Osteoblast (primary cell): ENCODE results near the gene SHC1. TPM values are rescaled to one million over a fixed set of nuclear protein-coding genes. Genes with fewer than 3 reads are reported as not detected.

Experiments
- DNase-seq: peaks from one replicate; pipeline ENCODE4 v3.0.0; 2011; ENCODE audit warnings: low spot score, mixed read lengths; ENCODE audit not compliant: insufficient read length; ENCODE audit errors: missing footprints
- H2AFZ ChIP-seq: 2 replicates; pipeline ENCODE4 v1.6.0; 2011; ENCODE audit warnings: mild to moderate bottlenecking, low read length
- H3K27ac ChIP-seq: 2 replicates; pipeline ENCODE4 v1.5.1; 2011; ENCODE audit warnings: mild to moderate bottlenecking, low read depth, low read length, moderate library complexity
- H3K27me3 ChIP-seq: 2 replicates; pipeline ENCODE4 v1.6.0; 2012; ENCODE audit warnings: mild to moderate bottlenecking, control low read depth, inconsistent platforms, low read length, moderate library complexity; ENCODE audit not compliant: insufficient read depth
- H3K36me3 ChIP-seq: 2 replicates; pipeline ENCODE4 v1.5.1; 2011; ENCODE audit warnings: mild to moderate bottlenecking, low read length, control low read depth, moderate library complexity; ENCODE audit not compliant: insufficient read depth
- H3K4me1 ChIP-seq: 2 replicates; pipeline ENCODE4 v1.5.1; 2011; ENCODE audit warnings: mild to moderate bottlenecking, low read length, control low read depth, moderate library complexity; ENCODE audit not compliant: insufficient read depth
- H3K4me2 ChIP-seq: 2 replicates; pipeline ENCODE4 v1.6.0; 2011; ENCODE audit warnings: mild to moderate bottlenecking, low read length; ENCODE audit not compliant: insufficient read depth
- H3K4me3 ChIP-seq: fragments of 200-600 bp; sonication (generic); 3 replicates; pipeline ENCODE4 v1.5.1; 2012; ENCODE audit warnings: mild to moderate bottlenecking, low read length, inconsistent platforms; ENCODE audit not compliant: insufficient read depth
- H3K79me2 ChIP-seq: 2 replicates; pipeline ENCODE4 v1.6.0; 2012; ENCODE audit warnings: mild to moderate bottlenecking, low read length, control low read depth, inconsistent platforms; ENCODE audit not compliant: insufficient read depth
- H3K9me3 ChIP-seq: 2 replicates; pipeline ENCODE4 v1.5.1; 2011; ENCODE audit warnings: low read depth, low read length, control low read depth
- H4K20me1 ChIP-seq: 2 replicates; pipeline ENCODE4 v1.6.0; 2012; ENCODE audit warnings: mild to moderate bottlenecking, low read length, control low read depth; ENCODE audit not compliant: insufficient read depth
- CTCF ChIP-seq: IDR thresholded peaks from 2 replicates; pipeline ENCODE4 v1.5.1; 2011; ENCODE audit warnings: mild to moderate bottlenecking, low read depth, low read length, moderate library complexity; ENCODE audit errors: extremely low read depth
- total RNA-seq: library from RNA; depleted of rRNA; stranded (reverse); fragments of >200 nt; gene quantifications from 2 replicates; pipeline ENCODE4 v1.2.3, GENCODE V29; 2012

SHC1 gene
- total RNA-seq, 1 donor, result 230 TPM

GRCh38 chr1:154944401-154945159, 26.0 kb downstream of the SHC1 start:
- no peaks in the 10 kb centered on the region for H4K20me1 ChIP-seq
- no peaks in the 10 kb centered on the region for H3K79me2 ChIP-seq
- no peaks in the 10 kb centered on the region for H3K27me3 ChIP-seq
- H3K9me3 ChIP-seq, result no peaks in the 10 kb centered on the region
- H3K4me3 ChIP-seq, result no peak overlapping the region
- no peak overlapping the region for H3K27ac ChIP-seq
- no peaks in the 10 kb centered on the region for H3K36me3 ChIP-seq
- no peak for TF ChIP-seq CTCF
- no peaks in the 10 kb centered on the region for H3K4me1 ChIP-seq
- no peak overlapping the region for H2AFZ ChIP-seq
- DNase-seq, result peak; percentile 31
- no peak overlapping the region for H3K4me2 ChIP-seq

- peak; percentile 93 for DNase-seq
- Histone ChIP-seq H3K79me2 (no peaks in the 10 kb centered on the region), H3K4me2 (no peak overlapping the region), H3K27ac (no peak overlapping the region), H3K36me3 (no peaks in the 10 kb centered on the region), H3K27me3 (no peaks in the 10 kb centered on the region), H3K4me3 (no peak overlapping the region), H3K9me3 (no peaks in the 10 kb centered on the region), H2AFZ (no peak overlapping the region), H4K20me1 (no peaks in the 10 kb centered on the region), H3K4me1 (no peaks in the 10 kb centered on the region)
- TF ChIP-seq CTCF, result peak; percentile 79
Observed at GRCh38 chr1:154943649-154944400, 26.7 kb downstream of the SHC1 start.

- no peaks in the 10 kb centered on the region for H3K27me3 ChIP-seq
- H2AFZ ChIP-seq, result no peak overlapping the region
- no peaks in the 10 kb centered on the region for H4K20me1 ChIP-seq
- H3K36me3 ChIP-seq, result no peaks in the 10 kb centered on the region
- no peaks in the 10 kb centered on the region for H3K79me2 ChIP-seq
- H3K4me1 ChIP-seq, result peaks cover 9% of the 10 kb centered on the region
- no peak for TF ChIP-seq CTCF
- DNase-seq, result no peak
- H3K27ac ChIP-seq, result no peak overlapping the region
- H3K9me3 ChIP-seq, result no peaks in the 10 kb centered on the region
- H3K4me2 ChIP-seq, result no peak overlapping the region
- no peak overlapping the region for H3K4me3 ChIP-seq
Observed at GRCh38 chr1:154941333-154942013, 29.1 kb downstream of the SHC1 start.

GRCh38 chr1:154940651-154941194, 29.8 kb downstream of the SHC1 start:
- Histone ChIP-seq H3K27ac (no peak overlapping the region), H3K36me3 (no peaks in the 10 kb centered on the region), H4K20me1 (no peaks in the 10 kb centered on the region), H3K4me3 (no peak overlapping the region), H3K4me2 (no peak overlapping the region), H3K9me3 (no peaks in the 10 kb centered on the region), H3K27me3 (no peaks in the 10 kb centered on the region), H3K79me2 (peaks cover 7% of the 10 kb centered on the region), H3K4me1 (peaks cover 14% of the 10 kb centered on the region), H2AFZ (no peak overlapping the region)
- TF ChIP-seq CTCF, result no peak
- DNase-seq, result no peak
